ENCODE measurements around the gene NIP7. TPM values are rescaled to one million over a fixed set of nuclear protein-coding genes. Genes with fewer than 3 reads are reported as not detected.

NIP7 gene
- total and polyA plus RNA-seq, 9 of the 15 experiments (the other 6 are each of a cell fraction or from before 2014, with no cell fraction given) = 28.9 to 85.5 (median 72.5) TPM

DNA sequence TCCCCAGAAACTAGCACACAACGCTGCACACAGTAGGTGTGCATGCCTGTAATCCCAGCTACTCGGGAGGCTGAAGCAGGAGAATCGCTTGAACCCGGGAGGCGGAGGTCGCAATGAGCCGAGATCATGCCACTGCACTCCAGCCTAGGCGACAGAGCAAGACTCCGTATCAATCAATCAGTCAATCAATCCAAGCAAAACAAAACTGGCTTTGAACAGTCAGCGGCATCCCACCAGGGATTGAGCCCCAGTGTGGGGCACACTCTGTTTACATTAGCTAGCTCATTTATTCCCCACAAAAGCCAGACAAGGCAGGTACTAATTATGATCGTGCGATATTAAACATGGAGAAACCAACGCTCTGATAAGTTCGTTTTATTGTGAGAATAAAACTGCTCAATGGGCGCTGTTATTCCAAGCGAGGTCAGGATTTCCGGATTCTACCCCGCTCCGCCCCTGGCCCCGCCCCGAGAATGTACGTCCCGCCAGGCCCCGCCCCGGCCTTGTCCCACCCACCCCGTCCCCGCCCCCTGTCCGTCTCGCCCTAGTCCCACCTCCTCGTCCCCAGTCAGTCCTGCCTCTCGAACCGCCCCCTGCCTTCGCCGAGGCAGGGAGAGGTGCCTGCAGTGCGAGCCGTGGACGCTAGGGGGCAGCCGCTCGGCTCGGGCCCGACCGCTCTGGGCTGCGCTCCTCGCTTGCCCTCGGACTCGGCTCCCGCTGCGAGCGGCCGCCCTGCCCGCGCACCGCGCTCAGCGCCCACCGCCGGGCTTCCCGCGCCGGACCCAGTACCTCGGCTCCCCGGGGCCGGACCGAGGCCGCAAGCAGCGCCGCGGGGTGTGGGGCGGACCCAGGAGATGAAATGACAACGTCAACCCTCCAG, 28.7 kb upstream of the NIP7 start, which contains the start of gene VPS4A (continued):
- TF ChIP-seq CTCF (IDR thresholded peaks at IDR 0.05 in 2 of 3, conservative IDR thresholded peaks at IDR 0.05 in 1 of 3; ENCODE audit: insufficient read depth in 2 of 3, low read depth in 1 of 3, low read length in 3 of 3) = peak; percentile 73 to 96 (median 89)
- peak; percentile 61 for TF ChIP-seq BCOR (IDR thresholded peaks at IDR 0.05)
- TF ChIP-seq CREB1 (IDR thresholded peaks at IDR 0.05) = peak; percentile 41; the same call in 1 of the 2 replicates
- TF ChIP-seq CREB1 (CRISPR knock-in tag; IDR thresholded peaks at IDR 0.05) = peak; percentile 32; the same call in 1 of the 2 replicates
- TF ChIP-seq, protein P1, sequence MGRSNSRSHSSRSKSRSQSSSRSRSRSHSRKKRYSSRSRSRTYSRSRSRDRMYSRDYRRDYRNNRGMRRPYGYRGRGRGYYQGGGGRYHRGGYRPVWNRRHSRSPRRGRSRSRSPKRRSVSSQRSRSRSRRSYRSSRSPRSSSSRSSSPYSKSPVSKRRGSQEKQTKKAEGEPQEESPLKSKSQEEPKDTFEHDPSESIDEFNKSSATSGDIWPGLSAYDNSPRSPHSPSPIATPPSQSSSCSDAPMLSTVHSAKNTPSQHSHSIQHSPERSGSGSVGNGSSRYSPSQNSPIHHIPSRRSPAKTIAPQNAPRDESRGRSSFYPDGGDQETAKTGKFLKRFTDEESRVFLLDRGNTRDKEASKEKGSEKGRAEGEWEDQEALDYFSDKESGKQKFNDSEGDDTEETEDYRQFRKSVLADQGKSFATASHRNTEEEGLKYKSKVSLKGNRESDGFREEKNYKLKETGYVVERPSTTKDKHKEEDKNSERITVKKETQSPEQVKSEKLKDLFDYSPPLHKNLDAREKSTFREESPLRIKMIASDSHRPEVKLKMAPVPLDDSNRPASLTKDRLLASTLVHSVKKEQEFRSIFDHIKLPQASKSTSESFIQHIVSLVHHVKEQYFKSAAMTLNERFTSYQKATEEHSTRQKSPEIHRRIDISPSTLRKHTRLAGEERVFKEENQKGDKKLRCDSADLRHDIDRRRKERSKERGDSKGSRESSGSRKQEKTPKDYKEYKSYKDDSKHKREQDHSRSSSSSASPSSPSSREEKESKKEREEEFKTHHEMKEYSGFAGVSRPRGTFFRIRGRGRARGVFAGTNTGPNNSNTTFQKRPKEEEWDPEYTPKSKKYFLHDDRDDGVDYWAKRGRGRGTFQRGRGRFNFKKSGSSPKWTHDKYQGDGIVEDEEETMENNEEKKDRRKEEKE (IDR thresholded peaks at IDR 0.05; ENCODE audit: borderline replicate concordance in 1 of 2, control insufficient read depth in 1 of 2, low read depth in 2 of 2, low read length in 1 of 2) = peak in 1 of 2 experiments; percentile 62; a peak in 1 of 4 replicates
- no peak for TF ChIP-seq ZNF77 (CRISPR knock-in tag; IDR thresholded peaks at IDR 0.05)
- TF ChIP-seq PHF20 (IDR thresholded peaks at IDR 0.05; ENCODE audit: partially characterized antibody) = peak; percentile 67
- no peak for TF ChIP-seq SMARCE1 (IDR thresholded peaks at IDR 0.05)
- no peak for TF ChIP-seq RFX5 (IDR thresholded peaks at IDR 0.05; ENCODE audit: low read depth, low read length)
- TF ChIP-seq MEF2D (tag; conservative IDR thresholded peaks at IDR 0.05; ENCODE audit: low read depth) = no peak
- 0 out of 4 replicates have a peak, but pooled peaks of 1 of the 2 experiments have one; percentile 4 for TF ChIP-seq RCOR1 (IDR thresholded peaks at IDR 0.05; ENCODE audit: borderline replicate concordance in 1 of 2, low read depth in 2 of 2, low read length in 2 of 2)
- TF ChIP-seq ZNF655 (CRISPR knock-in tag; IDR thresholded peaks at IDR 0.05) = no peak
- TF ChIP-seq MTA3 (IDR thresholded peaks at IDR 0.05; ENCODE audit: borderline replicate concordance) = peak; percentile 74
- no peak for TF ChIP-seq MTA2 (IDR thresholded peaks at IDR 0.05; ENCODE audit: low read depth)
- TF ChIP-seq TRIM25 (IDR thresholded peaks at IDR 0.05; ENCODE audit: borderline replicate concordance) = no peak
- no peak for TF ChIP-seq ZNF217 (CRISPR knock-in tag; IDR thresholded peaks at IDR 0.05)
- peak; percentile 90 for TF ChIP-seq SP2 (IDR thresholded peaks at IDR 0.05; ENCODE audit: extremely low read depth, low read depth, low read length, poor library complexity, severe bottlenecking)
- TF ChIP-seq RBFOX2 (IDR thresholded peaks at IDR 0.05; ENCODE audit: low read depth, low read length) = peak; percentile 86
- peak; percentile 86 for TF ChIP-seq CCNT2 (IDR thresholded peaks at IDR 0.05; ENCODE audit: borderline replicate concordance, extremely low read depth, insufficient read length, low read depth, low read length)

Measured in K562 (cell line).